HG03521 (cell line): ENCODE measurements around the gene PPP2R3B.

Experiments
- ATAC-seq: cut with Tn5 transposase; IDR thresholded peaks from one replicate; pipeline ENCODE4 v1.9.1; 2021; ENCODE audit warnings: mild to moderate bottlenecking, moderate library complexity; ENCODE audit not compliant: unreplicated experiment

The PPP2R3B gene

GRCh38 chrX:370963-371745 is 15.6 kb downstream of the PPP2R3B start:
- no peak for ATAC-seq

- no peak for ATAC-seq
These were observed 16.3 kb downstream of the PPP2R3B start for GRCh38 chrX:370244-370962.

DNA sequence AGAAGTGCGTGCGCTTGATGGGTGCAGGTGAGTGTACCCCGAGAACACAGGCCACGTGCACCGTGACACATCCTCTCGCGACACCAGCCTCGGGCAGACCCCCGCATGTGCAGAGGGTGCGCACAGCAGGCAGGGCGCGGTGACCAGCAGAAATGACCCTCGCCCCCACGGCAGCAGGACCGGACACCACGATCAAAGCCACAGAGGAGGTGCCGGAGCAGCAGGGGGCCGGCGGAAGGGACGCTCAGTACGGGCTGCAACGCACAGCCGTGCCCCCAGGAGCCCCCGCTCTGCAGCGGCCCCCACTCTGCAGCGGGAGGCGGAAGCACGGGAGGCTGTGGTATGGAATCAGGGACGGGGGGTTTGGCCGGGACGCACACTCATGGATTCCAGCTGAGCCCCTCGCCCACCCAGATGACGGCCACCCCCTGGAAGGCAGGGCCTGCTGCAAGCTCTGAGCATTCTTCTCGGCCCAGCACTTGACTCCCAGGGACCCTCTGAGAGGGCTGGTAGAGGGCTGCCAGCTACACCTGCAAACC is 17.1 kb downstream of the PPP2R3B start:
- ATAC-seq = no peak

GRCh38 chrX:368811-369562 is 17.7 kb downstream of the PPP2R3B start:
- ATAC-seq = no peak

DNA sequence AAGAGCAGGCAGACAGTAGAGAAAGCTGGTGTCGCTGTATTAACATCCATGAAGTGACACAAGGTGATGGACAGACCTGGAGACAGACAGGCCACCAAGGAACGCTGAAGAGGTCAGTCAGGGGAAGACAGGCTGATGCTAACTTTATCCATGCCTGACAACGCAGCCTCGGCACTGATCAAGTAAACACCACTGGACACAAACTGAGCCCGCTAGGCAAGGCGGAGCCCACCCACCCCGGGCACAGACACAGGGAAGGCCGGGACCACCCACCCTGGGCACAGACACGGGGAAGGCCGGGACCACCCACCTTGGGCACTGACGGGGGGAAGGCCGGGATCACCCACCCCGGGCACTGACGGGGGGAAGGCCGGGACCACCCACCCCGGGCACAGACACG is 18.8 kb downstream of the PPP2R3B start:
- no peak for ATAC-seq

GRCh38 chrX:367349-367748 is 19.4 kb downstream of the PPP2R3B start:
- no peak for ATAC-seq

DNA sequence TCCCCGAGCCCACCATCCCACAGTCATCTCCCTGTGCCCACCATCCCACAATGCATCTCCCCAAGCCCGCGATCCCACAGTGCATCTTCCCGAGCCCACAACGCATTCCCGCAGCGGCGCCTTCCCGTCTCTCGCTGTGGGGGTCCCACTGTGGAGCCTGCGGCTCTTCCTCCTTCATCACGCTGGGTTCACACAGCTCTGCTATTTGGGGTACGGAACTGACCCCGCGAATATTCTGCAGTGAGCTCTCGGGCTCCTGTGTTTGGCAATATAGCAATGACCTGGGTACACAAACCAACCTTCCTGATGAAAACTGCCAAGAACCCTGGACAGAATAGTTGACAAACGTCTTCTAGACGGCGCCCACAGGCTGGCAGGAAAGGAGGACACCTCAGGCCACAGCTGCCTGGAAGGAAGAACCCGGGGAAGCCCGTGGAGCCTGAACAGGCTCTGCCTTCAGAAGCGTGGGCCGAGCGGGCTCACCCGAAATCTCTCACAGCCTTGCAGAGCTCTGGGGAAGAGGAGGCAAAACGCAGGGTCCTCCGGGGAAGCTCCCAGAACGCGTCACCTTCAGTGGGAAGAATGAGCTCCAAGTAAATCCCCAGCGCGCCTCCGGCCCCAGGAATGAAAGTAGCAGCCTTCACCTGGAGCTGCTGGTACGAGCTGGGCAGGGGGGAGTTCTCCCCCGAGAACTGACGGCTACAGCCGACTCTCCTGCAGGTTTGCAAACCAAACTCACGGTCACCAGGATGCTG is 22.9 kb downstream of the PPP2R3B start:
- no peak for ATAC-seq

GRCh38 chrX:362937-363620 is 23.6 kb downstream of the PPP2R3B start:
- ATAC-seq = no peak

DNA sequence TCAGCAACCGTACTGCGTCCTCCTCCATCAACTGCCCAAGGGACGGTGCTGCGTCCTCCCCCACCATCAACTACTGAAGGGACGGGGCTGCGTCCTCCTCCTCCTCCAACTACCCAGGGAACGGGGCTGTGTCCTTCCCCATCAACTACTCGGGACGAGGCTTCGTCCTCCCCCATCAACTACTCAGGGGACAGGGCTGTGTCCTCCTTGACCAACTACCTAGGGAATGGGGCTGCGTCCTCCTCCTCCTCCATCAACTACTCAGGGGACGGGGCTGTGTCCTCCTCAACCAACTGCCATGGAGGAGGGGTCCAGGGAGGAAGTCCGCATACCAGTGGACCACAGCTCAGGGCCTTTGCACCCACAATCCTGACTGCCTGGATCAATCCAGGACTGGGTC is 24.4 kb downstream of the PPP2R3B start:
- ATAC-seq = no peak

- no peak for ATAC-seq
These were observed 25.2 kb downstream of the PPP2R3B start for GRCh38 chrX:361231-362145.

- ATAC-seq = no peak
These were observed 26.1 kb downstream of the PPP2R3B start for GRCh38 chrX:360496-361150.

DNA sequence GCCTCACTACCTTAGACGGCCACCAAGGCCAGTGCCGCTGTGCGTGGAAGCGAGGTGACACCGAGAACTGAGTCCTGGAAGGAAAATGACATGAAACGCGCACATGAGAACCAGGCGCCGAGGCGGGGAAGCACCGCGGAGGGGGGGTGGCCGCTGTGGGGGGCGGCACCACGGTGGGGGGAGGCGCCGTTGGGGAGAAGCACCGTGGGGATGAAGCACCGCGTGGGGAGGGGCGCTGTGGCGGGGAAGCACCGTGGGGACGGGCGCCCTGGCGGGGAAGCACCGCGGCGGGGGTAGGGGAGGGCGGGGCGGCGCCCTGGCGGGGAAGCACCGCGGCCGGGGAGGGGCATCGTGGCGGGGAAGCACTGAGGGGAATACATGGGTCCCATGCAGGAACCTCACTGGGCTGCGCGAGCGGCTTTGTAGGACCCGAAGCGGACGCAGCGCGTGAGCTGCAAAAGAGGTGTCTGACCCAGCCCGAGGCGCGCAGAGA is 28.0 kb downstream of the PPP2R3B start:
- no peak for ATAC-seq

DNA sequence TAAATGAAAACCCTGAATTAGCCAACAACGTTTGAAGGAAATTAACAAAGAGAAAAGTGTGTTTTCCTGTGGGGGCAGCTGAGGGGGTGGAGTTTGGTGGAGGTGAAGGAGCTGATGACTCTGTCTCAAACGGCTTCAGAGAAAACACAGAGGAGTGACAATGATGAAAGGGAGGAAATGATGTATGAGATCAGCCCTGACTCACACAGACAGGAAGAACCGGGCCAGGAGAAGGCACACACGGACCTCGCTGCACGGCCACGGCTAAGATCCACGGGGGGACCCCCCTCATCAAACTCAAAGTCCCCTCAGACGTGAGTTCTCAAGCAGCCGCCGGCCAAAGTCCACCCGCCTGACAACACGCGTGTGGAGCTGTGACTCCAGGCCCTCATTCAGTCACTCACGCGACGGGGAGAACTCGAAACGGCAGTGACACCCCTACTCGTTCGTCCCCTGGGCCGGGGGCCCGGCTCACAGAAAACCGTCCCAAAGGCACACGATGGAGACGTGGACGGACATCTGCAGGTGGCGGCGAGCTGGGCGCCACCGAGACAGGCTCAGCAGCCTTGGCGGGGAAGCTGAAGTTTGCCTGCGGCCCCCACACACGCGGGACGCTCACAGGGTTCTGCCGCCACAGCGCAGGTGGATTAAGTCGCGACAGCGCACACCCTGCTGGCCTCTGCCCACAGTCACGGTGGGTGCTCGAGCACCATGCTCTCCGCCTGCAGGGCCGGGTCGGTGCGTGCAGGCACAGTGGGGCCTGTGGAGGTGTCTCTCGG is 28.8 kb downstream of the PPP2R3B start:
- ATAC-seq = no peak

GRCh38 chrX:357035-357692 is 29.5 kb downstream of the PPP2R3B start:
- ATAC-seq = no peak

- ATAC-seq = no peak
These were observed 30.2 kb downstream of the PPP2R3B start for GRCh38 chrX:356385-357034.

GRCh38 chrX:355329-356050 is 31.2 kb downstream of the PPP2R3B start:
- no peak for ATAC-seq
